Endothelial cell of umbilical vein (primary cell): ENCODE measurements around the gene DNAJB8.

Source experiments
- CTCF ChIP-seq, 2 donors: IDR thresholded peaks; 1 replicate in 1 of 2; 2 replicates in 1 of 2; pipeline ENCODE4 v1.5.1; 2011; ENCODE audit warnings: low read length in 2 of 2, mild to moderate bottlenecking in 2 of 2, moderate library complexity in 2 of 2, control low read depth in 1 of 2, inconsistent platforms in 1 of 2, low read depth in 1 of 2; ENCODE audit not compliant: insufficient read depth in 1 of 2; ENCODE audit errors: extremely low read depth in 1 of 2
- EZH2 ChIP-seq: IDR thresholded peaks from 2 replicates; pipeline ENCODE4 v1.6.1; 2012; ENCODE audit warnings: borderline replicate concordance, low read depth, mild to moderate bottlenecking, moderate library complexity, low read length, inconsistent platforms; ENCODE audit not compliant: severe bottlenecking

- no peak for TF ChIP-seq EZH2
- no peak for TF ChIP-seq CTCF (IDR thresholded peaks at IDR 0.05; ENCODE audit: extremely low read depth in 1 of 2, insufficient read depth in 1 of 2, low read depth in 1 of 2, low read length in 2 of 2)
These were observed 22.9 kb downstream of the DNAJB8 start for GRCh38 chr3:128443771-128444170.
